Measurements from ENCODE around the gene FAM171A1.

- no peak for TF ChIP-seq POLR2A (IDR thresholded peaks at IDR 0.05; ENCODE audit: low read length)
- TF ChIP-seq GATA1 (IDR thresholded peaks at IDR 0.05; ENCODE audit: low read depth, low read length) = no peak
Observed at GRCh38 chr10:15169555-15170401, 201.3 kb downstream of the FAM171A1 start.

All from erythroblast (primary cell).